SK-N-SH treated with all-trans-retinoic acid at 6 μM for 48 hours (cell line): Measurements from ENCODE around the gene KRT7.
A peak's percentile ranks its signal among the peaks of the same experiment; 100 is the strongest.

ENCODE experiments used
- ATAC-seq: fragments of 200-7000 bp; cut with Tn5 transposase; 3 replicates; pipeline ENCODE4 v1.9.1; 2020; ENCODE audit warnings: mild to moderate bottlenecking, moderate library complexity
- CREB5 ChIP-seq: fragments of 250-450 bp; sonication (Bioruptor Pico); IDR thresholded peaks from 2 replicates; pipeline ENCODE4 v1.5.1; 2020; ENCODE audit warnings: low read depth, mild to moderate bottlenecking, moderate library complexity
- CSDC2 ChIP-seq: fragments of 250-450 bp; sonication (Bioruptor Pico); IDR thresholded peaks from 2 replicates; pipeline ENCODE4 v1.5.0; 2020; ENCODE audit warnings: mild to moderate bottlenecking, moderate library complexity
- CSRNP3 ChIP-seq: fragments of 250-450 bp; sonication (Bioruptor Pico); IDR thresholded peaks from 2 replicates; pipeline ENCODE4 v1.5.1; 2021; ENCODE audit warnings: mild to moderate bottlenecking, moderate library complexity
- ESRRG ChIP-seq: fragments of 250-450 bp; sonication (Bioruptor Pico); IDR thresholded peaks from 2 replicates; pipeline ENCODE4 v1.6.1; 2021; ENCODE audit warnings: mild to moderate bottlenecking
- GLIS3 ChIP-seq: fragments of 250-450 bp; sonication (Bioruptor Pico); IDR thresholded peaks from 2 replicates; pipeline ENCODE4 v1.5.0; 2020; ENCODE audit warnings: mild to moderate bottlenecking, moderate library complexity
- ISL1 ChIP-seq: fragments of 250-450 bp; sonication (Bioruptor Pico); IDR thresholded peaks from 2 replicates; pipeline ENCODE4 v2.1.2; 2022; ENCODE audit warnings: mild to moderate bottlenecking, moderate library complexity
- POU6F1 ChIP-seq: fragments of 250-450 bp; sonication (Bioruptor Pico); IDR thresholded peaks from 2 replicates; pipeline ENCODE4 v1.8.0; 2021; ENCODE audit warnings: low read depth, mild to moderate bottlenecking, moderate library complexity, borderline replicate concordance
- PPARA ChIP-seq: fragments of 250-450 bp; sonication (Bioruptor Pico); IDR thresholded peaks from 2 replicates; pipeline ENCODE4 v1.5.0; 2020; ENCODE audit warnings: mild to moderate bottlenecking, borderline replicate concordance
- RARB ChIP-seq: fragments of 250-450 bp; sonication (Bioruptor Pico); IDR thresholded peaks from 2 replicates; pipeline ENCODE4 v1.8.0; 2021; ENCODE audit warnings: mild to moderate bottlenecking, moderate library complexity
- SNAI2 ChIP-seq: fragments of 250-450 bp; sonication (Bioruptor Pico); IDR thresholded peaks from 2 replicates; pipeline ENCODE4 v1.5.0; 2020; ENCODE audit warnings: mild to moderate bottlenecking, moderate library complexity
- TCF4 ChIP-seq: fragments of 250-450 bp; sonication (Bioruptor Pico); IDR thresholded peaks from 2 replicates; pipeline ENCODE4 v1.8.0; 2021; ENCODE audit warnings: mild to moderate bottlenecking, moderate library complexity, borderline replicate concordance
- TOX ChIP-seq: fragments of 250-450 bp; sonication (Bioruptor Pico); IDR thresholded peaks from 2 replicates; pipeline ENCODE4 v1.8.0; 2021; ENCODE audit warnings: mild to moderate bottlenecking, moderate library complexity, borderline replicate concordance
- TSHZ2 ChIP-seq: fragments of 250-450 bp; sonication (Bioruptor Pico); IDR thresholded peaks from 2 replicates; pipeline ENCODE4 v1.5.0; 2020; ENCODE audit warnings: mild to moderate bottlenecking, moderate library complexity
- ZC3H10 ChIP-seq: fragments of 250-450 bp; sonication (Bioruptor Pico); IDR thresholded peaks from 2 replicates; pipeline ENCODE4 v1.5.1; 2021; ENCODE audit warnings: mild to moderate bottlenecking, moderate library complexity
- ZFP3 ChIP-seq: fragments of 250-450 bp; sonication (Bioruptor Pico); IDR thresholded peaks from 2 replicates; pipeline ENCODE4 v1.5.0; 2020; ENCODE audit warnings: mild to moderate bottlenecking, moderate library complexity
- ZNF565 ChIP-seq: fragments of 450-650 bp; formaldehyde crosslinking; conservative IDR thresholded peaks from 2 replicates; pipeline ENCODE4 v1.5.0; 2020; ENCODE audit warnings: low read depth, mild to moderate bottlenecking, moderate library complexity
- ZNF8 ChIP-seq: fragments of 450-650 bp; formaldehyde crosslinking; IDR thresholded peaks from 2 replicates; pipeline ENCODE4 v1.5.0; 2020; ENCODE audit warnings: mild to moderate bottlenecking, moderate library complexity

The KRT7 gene

GRCh38 chr12:52277486-52278245 lies 44.6 kb downstream of the KRT7 start:
- TF ChIP-seq RARB (CRISPR knock-in tag) (no peak), CSDC2 (CRISPR knock-in tag) (no peak), CSRNP3 (no peak), PPARA (no peak), ISL1 (CRISPR knock-in tag) (no peak), TSHZ2 (CRISPR knock-in tag) (no peak), POU6F1 (CRISPR knock-in tag) (no peak), GLIS3 (no peak), ZNF8 (CRISPR knock-in tag) (no peak), ZNF565 (no peak)
- TF ChIP-seq, all 23 proteins: peak for 0
- ATAC-seq: no peak

- TF ChIP-seq ISL1 (CRISPR knock-in tag) (no peak), CSRNP3 (no peak), TCF4 (CRISPR knock-in tag) (no peak), GLIS3 (no peak), PPARA (no peak), POU6F1 (CRISPR knock-in tag) (no peak), ZC3H10 (CRISPR knock-in tag) (no peak), ZNF8 (CRISPR knock-in tag) (no peak), RARB (CRISPR knock-in tag) (no peak), ESRRG (CRISPR knock-in tag) (no peak), CREB5 (CRISPR knock-in tag) (no peak), TOX (CRISPR knock-in tag) (no peak), SNAI2 (CRISPR knock-in tag) (no peak), CSDC2 (CRISPR knock-in tag) (no peak), ZNF565 (no peak), ZFP3 (CRISPR knock-in tag) (no peak)
- TF ChIP-seq, all 23 proteins: peak for 0
- peak; percentile 91 for ATAC-seq
Measured at GRCh38 chr12:52278575-52279421, 45.8 kb downstream of the KRT7 start.
